Large intestine (tissue), 3 donors: ENCODE measurements around the gene PARD6G. TPM values are rescaled to one million over a fixed set of nuclear protein-coding genes. Genes with fewer than 3 reads are reported as not detected.

Experiments
- DNase-seq, 2 donors: peaks; one replicate each; pipeline versions ENCODE4 v3.0.0 to v3.0.0-alpha.2; 2013
- H3K27ac ChIP-seq: one replicate; pipeline ENCODE4 v1.5.1; 2013; ENCODE audit warnings: low read length
- H3K27me3 ChIP-seq: 2 replicates; pipeline ENCODE4 v1.6.1; 2013; ENCODE audit warnings: low read length; ENCODE audit not compliant: control insufficient read depth, insufficient read depth
- H3K36me3 ChIP-seq: 2 replicates; pipeline ENCODE4 v1.6.1; 2013; ENCODE audit warnings: low read length; ENCODE audit not compliant: control insufficient read depth, insufficient read depth
- H3K4me1 ChIP-seq: one replicate; pipeline ENCODE4 v1.6.1; 2013; ENCODE audit warnings: low read length; ENCODE audit not compliant: control insufficient read depth, insufficient read depth
- H3K4me3 ChIP-seq: one replicate; pipeline ENCODE4 v1.5.1; 2013; ENCODE audit warnings: low read length
- H3K9me3 ChIP-seq: one replicate; pipeline ENCODE4 v1.6.1; 2013; ENCODE audit warnings: mild to moderate bottlenecking, low read depth, low read length, moderate library complexity; ENCODE audit not compliant: control insufficient read depth
- WGBS: methylation state at CpG from one replicate; pipeline ENCODE4 v1.1.5; 2013; ENCODE audit warnings: low lambda C conversion rate; ENCODE audit not compliant: insufficient coverage; 5-methylcytosine and 5-hydroxymethylcytosine counted together
- polyA plus RNA-seq: library from polyadenylated mRNA; unstranded; fragments of 120-200 nt; gene quantifications from one replicate; pipeline ENCODE4 v1.2.1, GENCODE V29; 2013

PARD6G gene
- polyA plus RNA-seq, 1 donor = 7.4 TPM

DNA sequence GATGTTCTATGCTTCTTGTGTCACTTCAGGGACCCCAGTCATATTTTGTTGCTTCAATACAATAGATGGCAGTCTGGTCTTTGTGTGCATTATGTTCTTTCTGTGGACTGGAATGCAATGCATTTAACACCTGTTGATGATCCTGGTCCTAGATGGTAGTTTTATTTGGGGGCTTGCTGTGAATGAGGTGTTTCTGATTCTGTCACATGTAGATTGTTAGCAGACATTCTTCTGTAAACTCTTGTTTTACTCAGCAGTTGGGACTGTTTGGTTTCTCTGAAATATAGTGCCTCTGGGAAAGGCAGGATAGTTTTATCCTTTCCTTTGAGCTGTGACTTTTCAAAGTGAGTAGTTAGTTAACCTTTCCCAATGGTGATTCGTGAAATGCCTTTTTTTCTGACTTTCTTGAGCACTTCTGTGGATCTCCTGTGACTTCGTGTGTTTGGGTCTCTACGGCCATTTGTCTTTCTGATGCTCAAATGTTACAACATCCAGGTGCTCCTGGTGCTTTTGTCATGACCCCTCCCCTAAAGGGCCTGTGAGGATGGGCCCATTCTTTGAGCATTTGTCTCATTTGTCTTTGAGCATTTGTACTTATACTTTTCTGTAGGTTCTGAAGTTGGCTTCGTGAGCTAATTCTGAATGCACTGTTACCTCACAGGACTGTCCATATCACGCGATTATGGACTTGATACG lies 117.5 kb downstream of the PARD6G start:
- no peaks in the 10 kb centered on the region for H3K9me3 ChIP-seq
- H3K4me1 ChIP-seq = no peaks in the 10 kb centered on the region
- DNase-seq = no peak
- no peak overlapping the region for H3K27ac ChIP-seq
- H3K36me3 ChIP-seq = peaks cover 32% of the 10 kb centered on the region
- no peak overlapping the region for H3K4me3 ChIP-seq
- no peaks in the 10 kb centered on the region for H3K27me3 ChIP-seq
- 98% methylated on average over 6 of the region's 7 CpGs for WGBS

DNA sequence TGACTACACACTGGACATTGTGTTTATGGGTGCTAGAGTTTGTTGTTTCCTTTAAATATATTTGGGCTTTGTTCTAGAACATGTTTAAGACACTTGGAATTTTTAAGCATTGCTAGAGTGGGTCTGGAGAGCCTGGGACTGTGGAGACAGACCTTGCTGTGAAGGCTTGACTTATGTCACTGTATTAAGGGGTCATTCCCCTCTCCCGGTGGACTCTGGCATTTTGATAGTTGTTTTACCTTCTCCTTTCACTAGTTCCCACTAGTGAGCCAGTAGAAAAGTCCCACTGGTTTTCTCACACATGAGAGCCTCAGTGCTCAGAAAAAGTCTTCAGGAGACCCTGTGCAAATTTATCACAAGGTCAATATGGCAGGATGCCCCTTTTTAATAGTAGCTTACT lies 119.7 kb downstream of the PARD6G start:
- no peak for DNase-seq
- Histone ChIP-seq H3K4me3 (no peak overlapping the region), H3K9me3 (no peaks in the 10 kb centered on the region), H3K4me1 (no peaks in the 10 kb centered on the region), H3K36me3 (peaks cover 15% of the 10 kb centered on the region), H3K27ac (no peak overlapping the region), H3K27me3 (no peaks in the 10 kb centered on the region)
- no CpG with 5 or more reads among the region's 1 CpG for WGBS

DNA sequence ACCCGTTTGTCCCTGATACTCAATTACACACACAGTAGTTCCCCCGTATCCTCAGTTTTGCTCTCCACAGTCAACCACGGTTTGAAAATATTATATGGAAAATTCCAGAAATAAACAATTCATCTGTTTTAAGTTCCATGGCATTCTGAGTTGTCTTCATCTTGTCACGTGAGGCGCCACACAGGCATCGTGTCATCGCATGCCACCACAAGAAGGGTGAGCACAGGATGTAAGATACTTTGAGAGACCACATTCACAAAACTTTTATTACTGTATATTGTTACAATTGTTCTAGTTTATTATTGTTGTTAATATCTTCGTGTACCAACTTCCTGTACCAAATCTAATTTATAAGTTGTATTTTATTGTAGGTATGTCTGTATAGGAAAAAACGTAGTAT lies 120.5 kb downstream of the PARD6G start:
- Histone ChIP-seq H3K4me3 (no peak overlapping the region), H3K4me1 (no peaks in the 10 kb centered on the region), H3K27ac (no peak overlapping the region), H3K36me3 (peaks cover 12% of the 10 kb centered on the region), H3K27me3 (no peaks in the 10 kb centered on the region), H3K9me3 (no peaks in the 10 kb centered on the region)
- WGBS = 100% methylated on average over 1 of the region's 9 CpGs
- DNase-seq = no peak

DNA sequence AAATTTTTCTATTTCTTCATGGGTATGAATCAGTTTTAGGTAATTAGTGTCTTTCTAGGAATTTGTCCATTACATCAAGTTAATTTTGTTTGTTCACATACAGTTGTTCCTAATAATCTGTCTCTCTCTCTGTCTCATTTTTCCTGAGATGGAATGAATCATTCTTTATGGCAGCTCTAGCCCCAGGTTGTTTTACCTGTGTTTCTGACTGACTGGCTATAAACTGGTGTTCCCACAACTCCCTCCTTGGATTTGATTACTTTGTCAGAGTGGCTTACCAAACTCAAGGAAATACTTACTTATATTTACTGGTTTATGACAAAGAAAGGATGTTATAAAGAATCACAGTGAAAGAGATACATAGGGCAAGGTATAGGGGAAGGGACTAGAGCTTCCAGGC lies 123.2 kb downstream of the PARD6G start:
- no peak overlapping the region for H3K27ac ChIP-seq
- H3K4me3 ChIP-seq = no peak overlapping the region
- DNase-seq = no peak

DNA sequence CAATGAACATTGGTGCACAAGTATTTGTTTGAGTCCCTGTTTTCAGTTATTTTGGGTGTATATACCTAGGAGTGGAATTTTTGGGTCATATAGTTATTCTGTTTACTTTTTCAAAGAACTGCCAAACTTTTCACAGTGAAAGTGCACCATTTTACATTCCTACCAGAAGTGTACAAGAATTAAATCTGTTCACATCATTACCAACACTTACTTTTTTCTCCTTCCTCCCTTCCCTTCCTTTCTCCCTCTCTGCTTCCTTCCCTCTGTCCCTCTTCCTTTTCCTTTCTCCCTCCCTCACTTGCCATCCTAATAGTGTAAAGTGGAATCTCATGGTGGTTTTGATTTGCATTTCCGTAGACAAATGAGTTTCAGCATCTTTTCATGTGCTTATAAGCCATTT lies 126.4 kb downstream of the PARD6G start:
- Histone ChIP-seq H3K4me1 (no peaks in the 10 kb centered on the region), H3K4me3 (no peak overlapping the region), H3K9me3 (no peaks in the 10 kb centered on the region), H3K36me3 (peaks cover 17% of the 10 kb centered on the region), H3K27me3 (no peaks in the 10 kb centered on the region), H3K27ac (no peak overlapping the region)
- DNase-seq = no peak
- WGBS = no CpG with 5 or more reads among the region's 1 CpG

More for the DNA sequence above, 123.2 kb downstream of the PARD6G start:
- H3K36me3 ChIP-seq = peaks cover 19% of the 10 kb centered on the region
- no peaks in the 10 kb centered on the region for H3K4me1 ChIP-seq
- H3K27me3 ChIP-seq = no peaks in the 10 kb centered on the region
- no peaks in the 10 kb centered on the region for H3K9me3 ChIP-seq

DNA sequence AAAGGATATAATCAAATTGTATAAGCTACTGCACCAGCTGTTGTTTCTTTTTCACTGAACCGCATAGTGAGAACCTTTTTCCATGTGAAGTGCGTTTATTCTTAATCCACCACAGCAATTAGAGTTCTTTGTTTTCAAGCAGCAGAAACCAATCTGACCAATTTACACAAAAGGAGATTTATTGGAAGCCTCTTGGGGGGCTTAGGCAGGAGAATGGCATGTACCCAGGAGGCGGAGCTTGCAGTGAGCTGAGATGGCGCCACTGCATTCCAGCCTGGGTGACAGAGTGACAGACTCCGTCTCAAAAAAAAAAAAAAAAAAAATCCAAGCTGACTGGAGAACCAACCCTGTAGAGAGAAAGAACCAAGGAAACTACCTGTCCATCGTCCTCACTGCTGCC lies 128.2 kb downstream of the PARD6G start:
- H3K4me3 ChIP-seq = no peak overlapping the region
- no CpG with 5 or more reads among the region's 6 CpGs for WGBS

DNA sequence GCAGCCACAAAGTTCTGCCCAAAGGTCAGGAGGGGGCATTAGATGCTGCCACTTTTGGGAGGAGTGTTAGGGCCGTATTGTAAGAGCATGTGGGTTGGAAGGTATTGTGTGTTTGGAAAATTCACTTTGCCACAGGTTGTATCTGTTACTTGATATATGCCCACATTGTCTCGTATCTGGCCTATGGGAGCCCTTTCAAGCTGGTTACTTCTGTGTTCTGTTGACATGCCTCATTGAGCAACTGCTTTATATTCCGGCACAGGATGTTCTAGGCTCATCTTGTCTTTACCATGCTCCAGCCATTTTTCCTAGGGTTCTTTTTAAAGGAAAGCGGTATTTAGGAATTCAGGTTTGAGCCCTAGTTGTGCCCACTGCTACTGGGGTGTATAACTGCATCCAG lies 132.3 kb downstream of the PARD6G start:
- Histone ChIP-seq H3K4me1 (peaks cover 7% of the 10 kb centered on the region), H3K27ac (no peak overlapping the region), H3K9me3 (no peaks in the 10 kb centered on the region), H3K36me3 (peaks cover 12% of the 10 kb centered on the region), H3K4me3 (no peak overlapping the region), H3K27me3 (no peaks in the 10 kb centered on the region)
- DNase-seq = no peak
- WGBS = no CpG with 5 or more reads among the region's 4 CpGs

More for the DNA sequence above, 128.2 kb downstream of the PARD6G start:
- Histone ChIP-seq H3K4me1 (no peaks in the 10 kb centered on the region), H3K36me3 (peaks cover 17% of the 10 kb centered on the region), H3K27me3 (no peaks in the 10 kb centered on the region), H3K9me3 (no peaks in the 10 kb centered on the region), H3K27ac (no peak overlapping the region)
- DNase-seq = no peak

DNA sequence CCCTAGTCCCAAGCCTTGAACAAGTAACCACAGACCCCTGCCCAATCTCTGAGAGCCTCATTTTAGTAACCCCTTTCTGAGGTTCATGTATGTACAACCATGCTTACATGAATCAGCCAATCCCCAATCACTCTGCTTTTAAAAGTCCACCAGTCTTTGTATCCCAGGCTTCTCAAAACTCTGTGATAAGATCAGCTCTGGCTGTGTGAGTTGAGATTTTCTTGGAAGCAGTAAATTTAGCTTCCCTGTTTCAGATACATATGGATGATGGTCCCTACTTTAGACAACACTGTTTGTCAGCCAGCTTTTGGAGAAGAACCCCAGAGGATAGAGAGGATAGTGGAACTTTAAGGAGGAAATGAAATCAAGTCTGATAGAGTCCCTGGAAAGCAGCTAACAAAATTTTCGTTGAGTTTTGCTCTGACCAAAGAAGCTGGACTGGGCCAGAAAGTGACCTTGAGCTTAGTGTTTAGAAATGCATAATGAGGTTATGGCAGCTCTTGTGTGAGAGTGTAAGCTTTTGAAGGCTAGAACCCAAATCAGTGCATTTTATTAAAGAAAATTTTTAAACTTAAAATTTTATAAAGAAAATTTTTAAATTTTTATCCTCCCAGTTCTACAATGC lies 134.6 kb downstream of the PARD6G start:
- no peak overlapping the region for H3K27ac ChIP-seq
- WGBS = 40% methylated on average over 1 of the region's 1 CpG
- H3K4me1 ChIP-seq = peaks cover 7% of the 10 kb centered on the region
- DNase-seq = no peak
- peaks cover 7% of the 10 kb centered on the region for H3K9me3 ChIP-seq
- H3K27me3 ChIP-seq = no peaks in the 10 kb centered on the region
- no peak overlapping the region for H3K4me3 ChIP-seq
- H3K36me3 ChIP-seq = no peaks in the 10 kb centered on the region

DNA sequence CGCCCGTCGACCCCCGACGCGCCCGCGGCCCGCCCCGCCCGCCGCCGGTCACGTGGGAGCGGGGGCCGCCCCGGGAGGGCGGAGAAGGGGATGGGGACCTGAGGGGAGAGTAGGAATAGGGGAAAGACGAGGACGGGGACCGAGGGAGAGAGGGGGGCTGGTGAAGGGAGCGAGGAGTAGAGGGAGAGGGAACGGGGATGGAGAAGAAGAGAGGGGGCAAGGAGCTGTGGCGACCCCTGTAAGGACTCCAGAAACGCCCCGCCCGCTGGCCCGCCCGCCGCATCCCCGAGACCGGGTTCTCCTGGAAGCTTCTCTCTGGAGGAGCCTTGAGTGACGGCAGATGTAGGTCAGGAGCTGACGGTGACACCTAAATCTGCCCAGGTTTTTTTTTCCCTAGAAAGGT lies 137.6 kb downstream of the PARD6G start:
- peak in 1 of 2 donors; percentile 50 for DNase-seq
- H3K36me3 ChIP-seq = no peaks in the 10 kb centered on the region
- H3K27me3 ChIP-seq = no peaks in the 10 kb centered on the region
- H3K27ac ChIP-seq = no peak overlapping the region
- H3K9me3 ChIP-seq = peaks cover 7% of the 10 kb centered on the region
- H3K4me1 ChIP-seq = peaks cover 7% of the 10 kb centered on the region
- WGBS = 3% methylated on average over 5 of the region's 34 CpGs
- H3K4me3 ChIP-seq = peak overlapping the region; percentile 68

DNA sequence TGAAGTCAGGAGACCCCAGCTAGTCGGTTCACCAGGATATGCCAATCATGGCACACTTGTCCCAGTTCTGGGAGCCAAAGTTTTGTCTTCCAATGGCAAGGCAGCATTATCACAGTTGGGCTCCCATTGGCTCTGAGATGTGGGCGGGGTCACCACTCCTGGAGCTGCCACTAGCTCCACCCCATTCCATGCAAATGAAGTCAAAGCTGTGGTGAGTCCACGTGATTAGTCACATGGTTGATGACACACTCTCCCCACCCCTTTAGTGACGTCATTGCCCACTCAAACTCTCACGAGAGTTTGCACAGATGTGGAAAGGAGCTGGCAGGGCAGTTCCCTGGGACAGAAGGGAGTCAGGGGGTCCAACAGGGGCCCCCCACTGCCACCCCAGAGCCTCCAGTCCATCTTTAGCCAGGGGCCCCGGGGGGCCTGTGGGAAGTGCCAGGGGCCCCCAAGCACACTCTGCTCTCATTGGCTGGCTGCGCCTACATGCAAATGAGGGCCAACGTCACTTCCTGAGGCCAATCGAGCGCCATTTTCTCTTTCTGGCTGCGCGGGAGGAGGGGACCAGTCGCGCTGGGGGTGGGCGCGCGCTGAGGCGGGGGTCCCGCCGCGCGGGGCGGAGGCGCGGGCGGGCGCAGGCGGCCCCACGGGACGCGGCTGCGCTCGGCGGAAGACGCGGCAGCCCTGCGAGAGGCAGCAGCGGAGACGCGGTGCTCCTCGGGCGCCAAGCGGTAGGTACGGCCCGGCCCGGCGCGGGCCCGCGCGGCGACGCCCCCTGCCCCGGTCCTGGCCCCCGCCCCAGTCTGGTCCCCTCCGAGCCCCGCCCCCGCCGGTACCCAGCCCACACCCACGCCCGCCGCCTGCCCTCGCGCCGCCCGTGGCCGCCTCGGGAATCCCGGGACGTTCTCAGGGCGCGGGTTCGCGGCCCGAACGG lies 138.3 kb downstream of the PARD6G start, which contains the start of gene ADNP2:
Gene ADNP2 (plus strand): TSS at position 524 of the 937 bp plus-strand sequence. CDS start 8,281 bp downstream, outside the sequence.
- peaks cover 7% of the 10 kb centered on the region for H3K4me1 ChIP-seq
- no peaks in the 10 kb centered on the region for H3K36me3 ChIP-seq
- peak; percentile 88 to 90 for DNase-seq
- WGBS = no CpG with 5 or more reads among the region's 76 CpGs
- peaks cover 7% of the 10 kb centered on the region for H3K9me3 ChIP-seq
- peak within 1 kb of the TSS; percentile 68 for H3K4me3 ChIP-seq
- peak within 1 kb of the TSS; percentile 74 for H3K27ac ChIP-seq
- H3K27me3 ChIP-seq = no peaks in the 10 kb centered on the region
